BE2C (cell line): ENCODE data around the gene USP35.
"Not testable (repeated sequence)": the region's sequence is repeated elsewhere in the genome, so short reads cannot be mapped to it uniquely, and the experiment has no call there.

Source experiments
- DNase-seq: peaks from one replicate; pipeline ENCODE4 v3.0.0-alpha.2; 2020
- H3K27me3 ChIP-seq: fragments of 250-450 bp; sonication (Bioruptor Pico); 2 replicates; pipeline ENCODE4 v1.5.1; 2020; ENCODE audit warnings: mild to moderate bottlenecking
- H3K36me3 ChIP-seq: fragments of 250-450 bp; sonication (Bioruptor Pico); 2 replicates; pipeline ENCODE4 v1.5.1; 2020; ENCODE audit warnings: mild to moderate bottlenecking
- H3K4me1 ChIP-seq: fragments of 250-450 bp; sonication (Bioruptor Pico); 2 replicates; pipeline ENCODE4 v1.5.1; 2020
- H3K4me3 ChIP-seq: 2 replicates; pipeline ENCODE4 v1.5.1; 2011; ENCODE audit warnings: low read depth, low read length
- H3K9me3 ChIP-seq: fragments of 250-450 bp; sonication (Bioruptor Pico); 2 replicates; pipeline ENCODE4 v1.5.1; 2020
- CTCF ChIP-seq: IDR thresholded peaks from 2 replicates; pipeline ENCODE4 v1.5.1; 2012; ENCODE audit warnings: mild to moderate bottlenecking, low read depth, low read length

USP35 gene

GRCh38 chr11:78220218-78221157, 31.8 kb downstream of the USP35 start:
- DNase-seq = no peak
- Histone ChIP-seq H3K9me3 (no peaks in the 10 kb centered on the region), H3K4me3 (no peak overlapping the region), H3K4me1 (peaks cover 4% of the 10 kb centered on the region; the same call in 1 of the 2 replicates), H3K36me3 (peaks cover 72% of the 10 kb centered on the region), H3K27me3 (no peaks in the 10 kb centered on the region)
- TF ChIP-seq CTCF = no peak

GRCh38 chr11:78221396-78222315, 32.9 kb downstream of the USP35 start:
- H3K9me3 ChIP-seq = no peaks in the 10 kb centered on the region

GRCh38 chr11:78222726-78223125, 34.0 kb downstream of the USP35 start:
- peaks cover 67% of the 10 kb centered on the region for H3K36me3 ChIP-seq
- H3K27me3 ChIP-seq, H3K4me1 ChIP-seq, DNase-seq, H3K4me3 ChIP-seq, H3K9me3 ChIP-seq: not testable (repeated sequence)

More at GRCh38 chr11:78221396-78222315, 32.9 kb downstream of the USP35 start:
- H3K36me3 ChIP-seq = peaks cover 74% of the 10 kb centered on the region
- H3K27me3 ChIP-seq = no peaks in the 10 kb centered on the region
- TF ChIP-seq CTCF = no peak
- DNase-seq = no peak
- H3K4me3 ChIP-seq = no peak overlapping the region
- peaks cover 4% of the 10 kb centered on the region; the same call in 1 of the 2 replicates for H3K4me1 ChIP-seq

- no peak for TF ChIP-seq CTCF
- Histone ChIP-seq H3K4me1 (peaks cover 4% of the 10 kb centered on the region; the same call in 1 of the 2 replicates), H3K36me3 (peaks cover 61% of the 10 kb centered on the region), H3K27me3 (no peaks in the 10 kb centered on the region), H3K9me3 (no peaks in the 10 kb centered on the region), H3K4me3 (no peak overlapping the region)
- DNase-seq = no peak
Measured at GRCh38 chr11:78223320-78223954, 34.7 kb downstream of the USP35 start.

GRCh38 chr11:78224506-78224905, 35.8 kb downstream of the USP35 start:
- H3K9me3 ChIP-seq = no peaks in the 10 kb centered on the region
- peaks cover 4% of the 10 kb centered on the region; the same call in 1 of the 2 replicates for H3K4me1 ChIP-seq
- H3K27me3 ChIP-seq = no peaks in the 10 kb centered on the region
- no peak for TF ChIP-seq CTCF
- H3K4me3 ChIP-seq = no peak overlapping the region
- peaks cover 51% of the 10 kb centered on the region for H3K36me3 ChIP-seq
- DNase-seq = no peak

- peaks cover 7% of the 10 kb centered on the region; the same call in 1 of the 2 replicates for H3K4me1 ChIP-seq
- peaks cover 46% of the 10 kb centered on the region for H3K36me3 ChIP-seq
- H3K9me3 ChIP-seq = no peaks in the 10 kb centered on the region
- no peak for DNase-seq
- H3K27me3 ChIP-seq = no peaks in the 10 kb centered on the region
- no peak for TF ChIP-seq CTCF
- no peak overlapping the region for H3K4me3 ChIP-seq
Measured at GRCh38 chr11:78224906-78225420, 36.2 kb downstream of the USP35 start.
